PC-9 (cell line): ENCODE data around the gene MFSD11.

Experiments used
- CTCF ChIP-seq: fragments of 200-600 bp; sonication (generic); conservative IDR thresholded peaks from 2 replicates; pipeline ENCODE4 v1.6.1; 2017; ENCODE audit warnings: mixed run types, antibody characterized with exemption, mild to moderate bottlenecking, moderate library complexity
- EZH2 ChIP-seq: fragments of 200-600 bp; sonication (generic); IDR thresholded peaks from 2 replicates; pipeline ENCODE4 v1.8.0; 2017; ENCODE audit warnings: antibody characterized with exemption, low read depth

GRCh38 chr17:76690596-76691280 is 47.2 kb upstream of the MFSD11 start:
- TF ChIP-seq CTCF (no peak), EZH2 (no peak)
